Uterus (tissue), 2 donors: ENCODE data around the gene IGF2BP2.

ENCODE experiments used
- CTCF ChIP-seq, 4 experiments: fragments of 200-600 bp in 2 of 4; fragments of 450-650 bp in 2 of 4; sonication (generic) in 2 of 4; IDR thresholded peaks; one replicate each; pipeline ENCODE4 v1.5.1; 2016 to 2019; ENCODE audit warnings: antibody characterized with exemption in 4 of 4, mild to moderate bottlenecking in 2 of 4, moderate library complexity in 1 of 4
- POLR2A ChIP-seq, 2 donors: fragments of 450-650 bp; IDR thresholded peaks; one replicate each; pipeline ENCODE4 v1.6.1; 2016; ENCODE audit warnings: antibody characterized with exemption in 2 of 2, mild to moderate bottlenecking in 1 of 2, moderate library complexity in 1 of 2

GRCh38 chr3:185843126-185843525 is 18.3 kb upstream of the IGF2BP2 start:
- TF ChIP-seq CTCF (IDR thresholded peaks at IDR 0.05) (no peak), POLR2A (IDR thresholded peaks at IDR 0.05) (no peak)
